GM12878 (cell line): ENCODE data around the gene ULBP1. TPM values are rescaled to one million over a fixed set of nuclear protein-coding genes. Genes with fewer than 3 reads are reported as not detected.
"Not testable (repeated sequence)": the region's sequence is repeated elsewhere in the genome, so short reads cannot be mapped to it uniquely, and the experiment has no call there.

Experiments used
- ATAC-seq: fragments of 200-7000 bp; cut with Tn5 transposase; 3 replicates; pipeline ENCODE4 v1.9.1; 2020; ENCODE audit warnings: mild to moderate bottlenecking, moderate library complexity
- BruUV-seq: library from RNA; stranded (reverse); fragments of 400-500 nt; replicated peaks from 2 replicates; lab custom pipeline; 2021; lab: Mats Ljungman, UMichigan
- CTCF ChIA-PET: fragments of 300-600 bp; sonication (Branson Sonifier 250); formaldehyde crosslinking; extraction: SDS; loops from one replicate; lab custom pipeline; 2021; ENCODE audit warnings: inconsistent platforms; lab: Yijun Ruan, JAX
- POLR2A ChIA-PET: fragments of 350-600 bp; formaldehyde crosslinking; extraction: SDS; loops from one replicate; lab custom pipeline; 2021; ENCODE audit warnings: inconsistent platforms; lab: Charles Lee
- RAD21 ChIA-PET: fragments of 300-600 bp; sonication (Branson Sonifier 250); formaldehyde crosslinking; loops from one replicate; lab custom pipeline; 2023; ENCODE audit warnings: antibody characterized with exemption; ENCODE audit not compliant: unreplicated experiment; lab: Charles Lee
- SMC1A ChIA-PET: fragments of 300-600 bp; sonication (Branson Sonifier 250); formaldehyde crosslinking; loops from one replicate; lab custom pipeline; 2023; ENCODE audit not compliant: unreplicated experiment, uncharacterized antibody; lab: Charles Lee
- DNase-seq: peaks from one replicate; pipeline ENCODE4 v3.0.0-alpha.2; 2011; ENCODE audit warnings: low read depth, low spot score
- FAIRE-seq: peaks from 3 replicates; lab custom pipeline; 2011; peaks lifted over from hg19 to GRCh38; lab: Jason Lieb, UNC
- H2AFZ ChIP-seq: 2 replicates; pipeline ENCODE4 v1.6.0; 2011; ENCODE audit warnings: low read depth, low read length, control low read depth; ENCODE audit not compliant: control insufficient read depth
- H3K27ac ChIP-seq: 2 replicates; pipeline ENCODE4 v1.5.1; 2011; ENCODE audit warnings: control low read depth; ENCODE audit not compliant: control insufficient read depth, insufficient read depth
- H3K27me3 ChIP-seq, 2 experiments: replicated peaks in 1 of 2; 2 replicates each; pipeline versions ENCODE4 v1.6.0 to v1.6.1; 2011; ENCODE audit warnings: low read length in 1 of 2; ENCODE audit not compliant: control insufficient read depth in 2 of 2, insufficient read depth in 2 of 2
- H3K36me3 ChIP-seq, 2 experiments: 2 replicates each; pipeline ENCODE4 v1.5.1; 2011; ENCODE audit warnings: low read length in 1 of 2; ENCODE audit not compliant: control insufficient read depth in 2 of 2, insufficient read depth in 2 of 2
- H3K4me1 ChIP-seq: 2 replicates; pipeline ENCODE4 v1.6.1; 2011; ENCODE audit warnings: mild to moderate bottlenecking, low read length, moderate library complexity, mixed read lengths; ENCODE audit not compliant: control insufficient read depth, insufficient read depth
- H3K4me2 ChIP-seq: 2 replicates; pipeline ENCODE4 v1.6.0; 2011; ENCODE audit warnings: control low read depth; ENCODE audit not compliant: control insufficient read depth, insufficient read depth
- H3K4me3 ChIP-seq: fragments of 200-600 bp; sonication (generic); 2 replicates; pipeline ENCODE4 v1.5.1; 2016
- H3K79me2 ChIP-seq: 2 replicates; pipeline ENCODE4 v1.6.0; 2011; ENCODE audit warnings: low read length; ENCODE audit not compliant: control insufficient read depth, insufficient read depth
- H3K9ac ChIP-seq: 2 replicates; pipeline ENCODE4 v1.8.0; 2011; ENCODE audit warnings: low read length, control low read depth, mixed read lengths; ENCODE audit not compliant: control insufficient read depth, insufficient read depth
- H3K9me3 ChIP-seq: replicated peaks from 3 replicates; pipeline ENCODE4 v1.5.1; 2011; ENCODE audit warnings: mild to moderate bottlenecking, low read length; ENCODE audit not compliant: control insufficient read depth, insufficient read depth
- H4K20me1 ChIP-seq: 2 replicates; pipeline ENCODE4 v1.6.0; 2011; ENCODE audit not compliant: control insufficient read depth, insufficient read depth
- BACH1 ChIP-seq: fragments of 450-650 bp; IDR thresholded peaks from 2 replicates; pipeline ENCODE4 v1.6.1; 2017; ENCODE audit warnings: mild to moderate bottlenecking, borderline replicate concordance
- DPF2 ChIP-seq: fragments of 450-650 bp; IDR thresholded peaks from 2 replicates; pipeline ENCODE4 v1.6.1; 2017; ENCODE audit warnings: mild to moderate bottlenecking
- NBN ChIP-seq: fragments of 450-650 bp; IDR thresholded peaks from 2 replicates; pipeline ENCODE4 v1.6.1; 2016
- PAX8 ChIP-seq: fragments of 450-650 bp; IDR thresholded peaks from 2 replicates; pipeline ENCODE4 v1.6.1; 2017; ENCODE audit warnings: mild to moderate bottlenecking, moderate library complexity
- POLR2AphosphoS2 ChIP-seq: IDR thresholded peaks from 2 replicates; pipeline ENCODE4 v1.6.1; 2011; ENCODE audit warnings: low read depth, mild to moderate bottlenecking, low read length, improper control_type of control experiment, moderate library complexity
- RB1 ChIP-seq: fragments of 450-650 bp; formaldehyde crosslinking; IDR thresholded peaks from 2 replicates; pipeline ENCODE4 v1.6.1; 2017; ENCODE audit warnings: mild to moderate bottlenecking, borderline replicate concordance
- SREBF2 ChIP-seq: IDR thresholded peaks from 2 replicates; pipeline ENCODE4 v1.6.1; 2012; ENCODE audit warnings: mild to moderate bottlenecking, low read length
- SUZ12 ChIP-seq: fragments of 200-600 bp; sonication (generic); IDR thresholded peaks from one replicate; pipeline ENCODE4 v1.6.1; 2018; ENCODE audit warnings: antibody characterized with exemption, mild to moderate bottlenecking; ENCODE audit not compliant: unreplicated experiment
- YBX1 ChIP-seq: fragments of 450-650 bp; IDR thresholded peaks from 2 replicates; pipeline ENCODE4 v1.6.1; 2016; ENCODE audit warnings: antibody characterized with exemption
- ZNF217 ChIP-seq: fragments of 450-650 bp; IDR thresholded peaks from 2 replicates; pipeline ENCODE4 v1.6.1; 2017; ENCODE audit warnings: antibody characterized with exemption, mild to moderate bottlenecking
- WGBS: methylation state at CpG from one replicate; pipeline ENCODE4 v1.1.6; 2016; ENCODE audit warnings: low lambda C conversion rate; ENCODE audit not compliant: insufficient replicate concordance, insufficient coverage; ENCODE audit errors: missing lambda C conversion rate; 5-methylcytosine and 5-hydroxymethylcytosine counted together
- in situ Hi-C: fragments of 300-500 bp; cut with MboI; formaldehyde crosslinking; loops from 9 replicates; pipeline ENCODE4 v1.14.3; 2018; ENCODE audit warnings: mixed read lengths
- intact Hi-C: fragments of 100-400 bp; cut with micrococcal nuclease; formaldehyde crosslinking; loops from one replicate; pipeline ENCODE4 v1.14.2; 2022; ENCODE audit not compliant: unreplicated experiment
- polyA plus RNA-seq, 11 experiments: library from polyadenylated mRNA; depleted of rRNA in 4 of 11; unstranded in 6 of 11; stranded (reverse) in 5 of 11; fragments of >200 nt; fragmentation: Nextera tagmentation in 4 of 11; fragmentation: Illumina TruSeq in 1 of 11; extraction: Ambion mirVana in 4 of 11; extraction: Trizol in 1 of 11; gene quantifications; 1 replicate in 1 of 11; 2 replicates in 10 of 11; pipeline versions ENCODE4 v1.2.1 to v1.2.3, GENCODE V29; 2011 to 2016; ENCODE audit warnings: inconsistent platforms in 2 of 11, missing spikeins in 2 of 11, low read depth in 1 of 11
- total RNA-seq, 4 experiments: library from RNA; depleted of rRNA in 3 of 4; stranded (reverse); fragments of >200 nt in 3 of 4; fragmentation: Illumina TruSeq in 1 of 4; extraction: Trizol in 1 of 4; gene quantifications; 2 replicates each; pipeline versions ENCODE4 v1.2.1 to v1.2.3, GENCODE V29; 2013 to 2021
- TF ChIP-seq, protein P1 (sequence below): fragments of 450-650 bp; conservative IDR thresholded peaks from 2 replicates; pipeline ENCODE4 v1.6.1; 2017; ENCODE audit warnings: mild to moderate bottlenecking, moderate library complexity

ULBP1 gene
- total and polyA plus RNA-seq, 10 of the 15 experiments (the other 5 are each of a cell fraction or from before 2014, with no cell fraction given), result 0.02 to 0.12 (median 0.04) TPM; not detected in 7

DNA sequence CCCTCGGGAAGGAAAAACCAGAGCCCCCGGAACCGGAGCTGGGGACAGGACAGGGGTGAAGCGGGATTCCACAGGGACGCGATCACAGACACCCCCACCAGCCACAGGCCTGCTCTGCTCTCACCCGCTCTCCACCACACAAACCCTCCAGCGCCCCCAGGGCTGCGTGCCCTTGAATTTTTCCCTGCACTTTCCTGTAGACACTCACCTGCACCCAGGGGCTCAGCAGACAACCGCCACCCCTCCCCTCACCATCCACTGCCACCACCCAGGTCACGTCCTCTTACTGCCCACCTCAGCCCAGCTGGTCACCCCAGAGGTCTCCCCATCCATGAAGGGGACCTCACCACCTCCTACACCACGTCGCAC lies 21.3 kb upstream of the ULBP1 start (continued):
- TF ChIP-seq SUZ12 (no peak), NBN (no peak), BACH1 (no peak), ZNF217 (no peak), DPF2 (no peak), SREBF2 (no peak), POLR2AphosphoS2 (no peak), RB1 (no peak), YBX1 (no peak), PAX8 (no peak)
- TF ChIP-seq, protein P1, sequence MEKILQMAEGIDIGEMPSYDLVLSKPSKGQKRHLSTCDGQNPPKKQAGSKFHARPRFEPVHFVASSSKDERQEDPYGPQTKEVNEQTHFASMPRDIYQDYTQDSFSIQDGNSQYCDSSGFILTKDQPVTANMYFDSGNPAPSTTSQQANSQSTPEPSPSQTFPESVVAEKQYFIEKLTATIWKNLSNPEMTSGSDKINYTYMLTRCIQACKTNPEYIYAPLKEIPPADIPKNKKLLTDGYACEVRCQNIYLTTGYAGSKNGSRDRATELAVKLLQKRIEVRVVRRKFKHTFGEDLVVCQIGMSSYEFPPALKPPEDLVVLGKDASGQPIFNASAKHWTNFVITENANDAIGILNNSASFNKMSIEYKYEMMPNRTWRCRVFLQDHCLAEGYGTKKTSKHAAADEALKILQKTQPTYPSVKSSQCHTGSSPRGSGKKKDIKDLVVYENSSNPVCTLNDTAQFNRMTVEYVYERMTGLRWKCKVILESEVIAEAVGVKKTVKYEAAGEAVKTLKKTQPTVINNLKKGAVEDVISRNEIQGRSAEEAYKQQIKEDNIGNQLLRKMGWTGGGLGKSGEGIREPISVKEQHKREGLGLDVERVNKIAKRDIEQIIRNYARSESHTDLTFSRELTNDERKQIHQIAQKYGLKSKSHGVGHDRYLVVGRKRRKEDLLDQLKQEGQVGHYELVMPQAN, result no peak

DNA sequence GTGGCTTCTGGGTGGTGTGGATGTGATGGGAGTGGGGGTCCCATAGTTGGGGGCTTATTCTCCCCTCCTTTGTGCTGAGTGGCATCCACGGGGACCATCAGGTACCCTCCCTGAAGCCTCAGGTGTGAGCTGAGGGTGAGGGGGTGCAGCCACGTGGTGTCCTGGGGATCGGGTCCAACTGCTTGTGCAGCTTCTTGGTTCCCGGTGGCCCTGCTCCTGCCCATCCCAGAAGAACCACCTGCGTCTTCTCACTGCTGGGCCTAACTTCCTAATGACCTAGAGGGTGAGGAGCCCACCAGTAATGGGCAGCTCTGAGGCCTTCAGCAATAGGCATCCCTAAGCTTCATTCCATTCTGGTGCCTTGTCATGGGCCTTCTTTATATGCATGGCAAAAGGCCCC lies 20.4 kb upstream of the ULBP1 start:
- H3K9ac ChIP-seq, H2AFZ ChIP-seq, H3K4me3 ChIP-seq, H3K9me3 ChIP-seq, intact Hi-C loops, in situ Hi-C loops, H3K36me3 ChIP-seq, ATAC-seq, H4K20me1 ChIP-seq, RAD21 ChIA-PET, BruUV-seq, H3K79me2 ChIP-seq, POLR2A ChIA-PET, H3K4me2 ChIP-seq, SMC1A ChIA-PET, H3K27ac ChIP-seq, FAIRE-seq, CTCF ChIA-PET, H3K27me3 ChIP-seq, DNase-seq: not testable (repeated sequence)
- WGBS, result 43% methylated on average over 5 of the region's 5 CpGs
- H3K4me1 ChIP-seq, result peaks cover 13% of the 10 kb centered on the region

GRCh38 chr6:149945276-149945675 lies 18.5 kb upstream of the ULBP1 start:
- BruUV-seq, H3K27ac ChIP-seq, ATAC-seq, H4K20me1 ChIP-seq, in situ Hi-C loops, RAD21 ChIA-PET, H3K36me3 ChIP-seq, H3K4me1 ChIP-seq, H3K4me3 ChIP-seq, H2AFZ ChIP-seq, H3K27me3 ChIP-seq, H3K9me3 ChIP-seq, FAIRE-seq, SMC1A ChIA-PET, DNase-seq, POLR2A ChIA-PET, H3K79me2 ChIP-seq, intact Hi-C loops, CTCF ChIA-PET, H3K4me2 ChIP-seq, H3K9ac ChIP-seq: not testable (repeated sequence)
- 40% methylated on average over 3 of the region's 6 CpGs for WGBS
